Gastroesophageal sphincter (tissue), 3 donors: ENCODE measurements around the gene ZNF804B.

Experiments used
- CTCF ChIP-seq, 4 experiments: fragments of 200-600 bp in 2 of 4; fragments of 450-650 bp in 2 of 4; sonication (generic) in 1 of 4; IDR thresholded peaks; one replicate each; pipeline ENCODE4 v1.5.1; 2017 to 2019; ENCODE audit warnings: antibody characterized with exemption in 4 of 4, mild to moderate bottlenecking in 2 of 4, moderate library complexity in 2 of 4
- EP300 ChIP-seq: sonication (generic); formaldehyde crosslinking; IDR thresholded peaks from one replicate; pipeline ENCODE4 v1.6.1; 2017; ENCODE audit warnings: antibody characterized with exemption, mild to moderate bottlenecking
- POLR2A ChIP-seq, 2 donors: fragments of 450-650 bp; IDR thresholded peaks; one replicate each; pipeline ENCODE4 v1.6.1; 2017; ENCODE audit warnings: antibody characterized with exemption in 2 of 2, mild to moderate bottlenecking in 2 of 2, moderate library complexity in 1 of 2
- POLR2AphosphoS5 ChIP-seq: sonication (generic); formaldehyde crosslinking; IDR thresholded peaks from one replicate; pipeline ENCODE4 v1.6.1; 2017; ENCODE audit warnings: antibody characterized with exemption

GRCh38 chr7:89064831-89065230, 305.3 kb downstream of the ZNF804B start:
- no peak for TF ChIP-seq CTCF (IDR thresholded peaks at IDR 0.05)
- TF ChIP-seq POLR2A (IDR thresholded peaks at IDR 0.05): no peak
- TF ChIP-seq POLR2AphosphoS5: no peak
- no peak for TF ChIP-seq EP300
